ENCODE measurements around the gene CLIP4. TPM values are rescaled to one million over a fixed set of nuclear protein-coding genes. Genes with fewer than 3 reads are reported as not detected.

Gene CLIP4
- total RNA-seq, 1 donor from 2014 or later = 5.8 TPM

GRCh38 chr2:29213888-29214291 is 98.7 kb downstream of the CLIP4 start:
- DNase-seq (no peak), ATAC-seq (ENCODE audit: low read depth) (no peak)
- Mint-ChIP-seq H3K36me3 (ENCODE audit: low read depth) (no peaks in the 10 kb centered on the region), H3K4me1 (no peaks in the 10 kb centered on the region), H3K4me3 (no peak overlapping the region), H3K27me3 (no peaks in the 10 kb centered on the region), H3K9me3 (no peaks in the 10 kb centered on the region), H3K27ac (no peak overlapping the region)
- no peak for TF ChIP-seq CTCF (IDR thresholded peaks at IDR 0.05)
- POLR2A ChIA-PET = no interaction called here
- CTCF ChIA-PET = no interaction called here
- intact Hi-C loops (cut with micrococcal nuclease) = no loop called here

- H3K36me3 Mint-ChIP-seq (ENCODE audit: low read depth) = no peaks in the 10 kb centered on the region
- no peaks in the 10 kb centered on the region for H3K27me3 Mint-ChIP-seq
- no peak for ATAC-seq (ENCODE audit: low read depth)
- H3K4me3 Mint-ChIP-seq = no peak overlapping the region
- intact Hi-C loops (cut with micrococcal nuclease) = no loop called here
- no peaks in the 10 kb centered on the region for H3K9me3 Mint-ChIP-seq
- no peak overlapping the region for H3K27ac Mint-ChIP-seq
- ChIA-PET CTCF (no interaction called here), POLR2A (no interaction called here)
- no peak for DNase-seq
- H3K4me1 Mint-ChIP-seq = no peaks in the 10 kb centered on the region
- TF ChIP-seq CTCF (IDR thresholded peaks at IDR 0.05) = no peak
Observed at GRCh38 chr2:29215073-29215472, 99.9 kb downstream of the CLIP4 start.

GRCh38 chr2:29215739-29216608 is 100.8 kb downstream of the CLIP4 start:
- no peak overlapping the region for H3K4me3 Mint-ChIP-seq
- H3K27ac Mint-ChIP-seq = no peak overlapping the region
- H3K9me3 Mint-ChIP-seq = no peaks in the 10 kb centered on the region
- POLR2A ChIA-PET = no interaction called here
- H3K36me3 Mint-ChIP-seq (ENCODE audit: low read depth) = no peaks in the 10 kb centered on the region
- CTCF ChIA-PET = no interaction called here
- no peak for TF ChIP-seq CTCF (IDR thresholded peaks at IDR 0.05)
- no peaks in the 10 kb centered on the region for H3K27me3 Mint-ChIP-seq
- intact Hi-C loops (cut with micrococcal nuclease) = no loop called here
- DNase-seq (no peak), ATAC-seq (ENCODE audit: low read depth) (no peak)
- no peaks in the 10 kb centered on the region for H3K4me1 Mint-ChIP-seq

GRCh38 chr2:29216609-29216909 is 101.3 kb downstream of the CLIP4 start:
- Mint-ChIP-seq H3K4me1 (no peaks in the 10 kb centered on the region), H3K27me3 (no peaks in the 10 kb centered on the region), H3K36me3 (ENCODE audit: low read depth) (no peaks in the 10 kb centered on the region), H3K9me3 (no peaks in the 10 kb centered on the region), H3K27ac (no peak overlapping the region), H3K4me3 (no peak overlapping the region)
- no peak for TF ChIP-seq CTCF (IDR thresholded peaks at IDR 0.05)
- DNase-seq (no peak), ATAC-seq (ENCODE audit: low read depth) (no peak)
- ChIA-PET CTCF (no interaction called here), POLR2A (no interaction called here)
- intact Hi-C loops (cut with micrococcal nuclease) = no loop called here

- no peaks in the 10 kb centered on the region for H3K27me3 Mint-ChIP-seq
- ATAC-seq (ENCODE audit: low read depth) (no peak), DNase-seq (no peak)
- ChIA-PET POLR2A (no interaction called here), CTCF (no interaction called here)
- no peaks in the 10 kb centered on the region for H3K9me3 Mint-ChIP-seq
- TF ChIP-seq CTCF (IDR thresholded peaks at IDR 0.05) = no peak
- no peaks in the 10 kb centered on the region for H3K36me3 Mint-ChIP-seq (ENCODE audit: low read depth)
- no peak overlapping the region for H3K27ac Mint-ChIP-seq
- no peak overlapping the region for H3K4me3 Mint-ChIP-seq
- no peaks in the 10 kb centered on the region for H3K4me1 Mint-ChIP-seq
- intact Hi-C loops (cut with micrococcal nuclease) = no loop called here
Observed at GRCh38 chr2:29218071-29218470, 102.9 kb downstream of the CLIP4 start.
